H1 (cell line): ENCODE measurements around the gene PAPOLA. TPM values are rescaled to one million over a fixed set of nuclear protein-coding genes. Genes with fewer than 3 reads are reported as not detected.

Experiments used
- BACH1 ChIP-seq: IDR thresholded peaks from 2 replicates; pipeline ENCODE4 v1.6.1; 2012; ENCODE audit warnings: low read length, improper control_type of control experiment
- BRCA1 ChIP-seq: IDR thresholded peaks from 2 replicates; pipeline ENCODE4 v1.6.1; 2012; ENCODE audit warnings: low read depth, low read length, improper control_type of control experiment
- CEBPB ChIP-seq: IDR thresholded peaks from 2 replicates; pipeline ENCODE4 v1.6.1; 2012; ENCODE audit warnings: low read depth, low read length
- CHD2 ChIP-seq: IDR thresholded peaks from 2 replicates; pipeline ENCODE4 v1.6.1; 2012; ENCODE audit warnings: low read length, improper control_type of control experiment
- KDM1A ChIP-seq: fragments of 200-600, 300-600 bp; sonication (generic); IDR thresholded peaks from 2 replicates; pipeline ENCODE4 v1.7.1; 2016; ENCODE audit warnings: mild to moderate bottlenecking, low read length, borderline replicate concordance
- SP4 ChIP-seq: IDR thresholded peaks from 2 replicates; pipeline ENCODE4 v1.6.1; 2012; ENCODE audit warnings: low read length, inconsistent platforms
- TAF7 ChIP-seq: optimal IDR thresholded peaks from 2 replicates; pipeline ENCODE3; 2011; ENCODE audit warnings: low read depth, mild to moderate bottlenecking, inconsistent platforms, low read length, moderate library complexity, borderline replicate concordance
- polyA plus RNA-seq, 7 experiments: library from polyadenylated mRNA; depleted of rRNA in 3 of 7; stranded (reverse) in 5 of 7; unstranded in 2 of 7; fragments of >200 nt in 5 of 7; fragments of 200-250 nt in 2 of 7; gene quantifications; 1 replicate in 5 of 7; 2 replicates in 1 of 7; 4 replicates in 1 of 7; pipeline versions ENCODE4 v1.2.1 to v1.2.3, GENCODE V29; 2011 to 2013; ENCODE audit warnings: missing spikeins in 2 of 7, mixed read lengths in 2 of 7
- total RNA-seq: library from RNA; stranded (reverse); fragmentation: NEBNext Ultra II Directional; extraction: Animal tissue kit (Norgen Biotek cat#: 25700); gene quantifications from 2 replicates; pipeline ENCODE4 v1.2.1, GENCODE V29; 2021
- TF ChIP-seq, protein P1 (sequence below): fragments of 300-600 bp; sonication (generic); IDR thresholded peaks from 2 replicates; pipeline ENCODE4 v1.7.1; 2012; ENCODE audit warnings: low read length, moderate library complexity, mild to moderate bottlenecking, inconsistent platforms; ENCODE audit not compliant: insufficient replicate concordance

PAPOLA gene
- total and polyA plus RNA-seq, 2 of the 8 experiments (the other 6 are each of a cell fraction or from before 2014, with no cell fraction given): 163 to 239 TPM

DNA sequence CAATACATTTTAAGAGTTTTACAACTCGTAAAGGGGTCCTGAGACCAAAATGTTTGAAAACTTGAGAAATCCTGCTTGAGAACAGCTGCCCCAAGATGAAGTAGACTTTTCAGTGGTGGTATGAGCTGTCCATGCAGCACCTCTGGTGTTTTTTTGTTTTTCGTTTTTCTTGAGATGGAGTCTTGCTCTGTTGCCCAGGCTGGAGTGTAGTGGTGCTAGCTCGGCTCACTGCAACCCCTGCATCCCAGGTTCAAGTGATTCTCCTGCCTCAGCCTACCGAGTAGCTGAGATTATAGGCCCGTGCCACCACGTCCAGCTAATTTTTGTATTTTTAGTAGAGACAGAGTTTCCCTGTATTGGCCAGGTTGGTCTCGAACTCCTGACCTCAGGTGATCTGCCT lies 5.5 kb downstream of the PAPOLA start (continued):
- TF ChIP-seq CHD2 (no peak), TAF7 (no peak), BRCA1 (no peak), KDM1A (no peak), SP4 (no peak), CEBPB (no peak), BACH1 (no peak)
- TF ChIP-seq, protein P1, sequence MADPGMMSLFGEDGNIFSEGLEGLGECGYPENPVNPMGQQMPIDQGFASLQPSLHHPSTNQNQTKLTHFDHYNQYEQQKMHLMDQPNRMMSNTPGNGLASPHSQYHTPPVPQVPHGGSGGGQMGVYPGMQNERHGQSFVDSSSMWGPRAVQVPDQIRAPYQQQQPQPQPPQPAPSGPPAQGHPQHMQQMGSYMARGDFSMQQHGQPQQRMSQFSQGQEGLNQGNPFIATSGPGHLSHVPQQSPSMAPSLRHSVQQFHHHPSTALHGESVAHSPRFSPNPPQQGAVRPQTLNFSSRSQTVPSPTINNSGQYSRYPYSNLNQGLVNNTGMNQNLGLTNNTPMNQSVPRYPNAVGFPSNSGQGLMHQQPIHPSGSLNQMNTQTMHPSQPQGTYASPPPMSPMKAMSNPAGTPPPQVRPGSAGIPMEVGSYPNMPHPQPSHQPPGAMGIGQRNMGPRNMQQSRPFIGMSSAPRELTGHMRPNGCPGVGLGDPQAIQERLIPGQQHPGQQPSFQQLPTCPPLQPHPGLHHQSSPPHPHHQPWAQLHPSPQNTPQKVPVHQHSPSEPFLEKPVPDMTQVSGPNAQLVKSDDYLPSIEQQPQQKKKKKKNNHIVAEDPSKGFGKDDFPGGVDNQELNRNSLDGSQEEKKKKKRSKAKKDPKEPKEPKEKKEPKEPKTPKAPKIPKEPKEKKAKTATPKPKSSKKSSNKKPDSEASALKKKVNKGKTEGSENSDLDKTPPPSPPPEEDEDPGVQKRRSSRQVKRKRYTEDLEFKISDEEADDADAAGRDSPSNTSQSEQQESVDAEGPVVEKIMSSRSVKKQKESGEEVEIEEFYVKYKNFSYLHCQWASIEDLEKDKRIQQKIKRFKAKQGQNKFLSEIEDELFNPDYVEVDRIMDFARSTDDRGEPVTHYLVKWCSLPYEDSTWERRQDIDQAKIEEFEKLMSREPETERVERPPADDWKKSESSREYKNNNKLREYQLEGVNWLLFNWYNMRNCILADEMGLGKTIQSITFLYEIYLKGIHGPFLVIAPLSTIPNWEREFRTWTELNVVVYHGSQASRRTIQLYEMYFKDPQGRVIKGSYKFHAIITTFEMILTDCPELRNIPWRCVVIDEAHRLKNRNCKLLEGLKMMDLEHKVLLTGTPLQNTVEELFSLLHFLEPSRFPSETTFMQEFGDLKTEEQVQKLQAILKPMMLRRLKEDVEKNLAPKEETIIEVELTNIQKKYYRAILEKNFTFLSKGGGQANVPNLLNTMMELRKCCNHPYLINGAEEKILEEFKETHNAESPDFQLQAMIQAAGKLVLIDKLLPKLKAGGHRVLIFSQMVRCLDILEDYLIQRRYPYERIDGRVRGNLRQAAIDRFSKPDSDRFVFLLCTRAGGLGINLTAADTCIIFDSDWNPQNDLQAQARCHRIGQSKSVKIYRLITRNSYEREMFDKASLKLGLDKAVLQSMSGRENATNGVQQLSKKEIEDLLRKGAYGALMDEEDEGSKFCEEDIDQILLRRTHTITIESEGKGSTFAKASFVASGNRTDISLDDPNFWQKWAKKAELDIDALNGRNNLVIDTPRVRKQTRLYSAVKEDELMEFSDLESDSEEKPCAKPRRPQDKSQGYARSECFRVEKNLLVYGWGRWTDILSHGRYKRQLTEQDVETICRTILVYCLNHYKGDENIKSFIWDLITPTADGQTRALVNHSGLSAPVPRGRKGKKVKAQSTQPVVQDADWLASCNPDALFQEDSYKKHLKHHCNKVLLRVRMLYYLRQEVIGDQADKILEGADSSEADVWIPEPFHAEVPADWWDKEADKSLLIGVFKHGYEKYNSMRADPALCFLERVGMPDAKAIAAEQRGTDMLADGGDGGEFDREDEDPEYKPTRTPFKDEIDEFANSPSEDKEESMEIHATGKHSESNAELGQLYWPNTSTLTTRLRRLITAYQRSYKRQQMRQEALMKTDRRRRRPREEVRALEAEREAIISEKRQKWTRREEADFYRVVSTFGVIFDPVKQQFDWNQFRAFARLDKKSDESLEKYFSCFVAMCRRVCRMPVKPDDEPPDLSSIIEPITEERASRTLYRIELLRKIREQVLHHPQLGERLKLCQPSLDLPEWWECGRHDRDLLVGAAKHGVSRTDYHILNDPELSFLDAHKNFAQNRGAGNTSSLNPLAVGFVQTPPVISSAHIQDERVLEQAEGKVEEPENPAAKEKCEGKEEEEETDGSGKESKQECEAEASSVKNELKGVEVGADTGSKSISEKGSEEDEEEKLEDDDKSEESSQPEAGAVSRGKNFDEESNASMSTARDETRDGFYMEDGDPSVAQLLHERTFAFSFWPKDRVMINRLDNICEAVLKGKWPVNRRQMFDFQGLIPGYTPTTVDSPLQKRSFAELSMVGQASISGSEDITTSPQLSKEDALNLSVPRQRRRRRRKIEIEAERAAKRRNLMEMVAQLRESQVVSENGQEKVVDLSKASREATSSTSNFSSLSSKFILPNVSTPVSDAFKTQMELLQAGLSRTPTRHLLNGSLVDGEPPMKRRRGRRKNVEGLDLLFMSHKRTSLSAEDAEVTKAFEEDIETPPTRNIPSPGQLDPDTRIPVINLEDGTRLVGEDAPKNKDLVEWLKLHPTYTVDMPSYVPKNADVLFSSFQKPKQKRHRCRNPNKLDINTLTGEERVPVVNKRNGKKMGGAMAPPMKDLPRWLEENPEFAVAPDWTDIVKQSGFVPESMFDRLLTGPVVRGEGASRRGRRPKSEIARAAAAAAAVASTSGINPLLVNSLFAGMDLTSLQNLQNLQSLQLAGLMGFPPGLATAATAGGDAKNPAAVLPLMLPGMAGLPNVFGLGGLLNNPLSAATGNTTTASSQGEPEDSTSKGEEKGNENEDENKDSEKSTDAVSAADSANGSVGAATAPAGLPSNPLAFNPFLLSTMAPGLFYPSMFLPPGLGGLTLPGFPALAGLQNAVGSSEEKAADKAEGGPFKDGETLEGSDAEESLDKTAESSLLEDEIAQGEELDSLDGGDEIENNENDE: no peak
